HG02763 (cell line): ENCODE results near the gene TAF11L5.
"Not testable (repeated sequence)": the region's sequence is repeated elsewhere in the genome, so short reads cannot be mapped to it uniquely, and the experiment has no call there.

Experiments
- ATAC-seq: cut with Tn5 transposase; IDR thresholded peaks from one replicate; pipeline ENCODE4 v1.9.1; 2021; ENCODE audit warnings: mild to moderate bottlenecking, moderate library complexity; ENCODE audit not compliant: unreplicated experiment

TAF11L5 gene

GRCh38 chr5:17524935-17525334, at the start of gene TAF11L5:
TSS of gene TAF11L5 (plus strand) at chr5:17525235.
- ATAC-seq, result not testable (repeated sequence)

GRCh38 chr5:17477043-17477442, 48.0 kb upstream of the TAF11L5 start:
- ATAC-seq, result no peak

GRCh38 chr5:17477573-17478265, 47.3 kb upstream of the TAF11L5 start:
- no peak for ATAC-seq

GRCh38 chr5:17481378-17481777, 43.7 kb upstream of the TAF11L5 start:
- ATAC-seq, result no peak

GRCh38 chr5:17482790-17483189, 42.2 kb upstream of the TAF11L5 start:
- ATAC-seq, result no peak

- not testable (repeated sequence) for ATAC-seq
Measured at GRCh38 chr5:17486464-17487173, 38.4 kb upstream of the TAF11L5 start.

GRCh38 chr5:17487174-17487512, 37.9 kb upstream of the TAF11L5 start:
- no peak for ATAC-seq

GRCh38 chr5:17491257-17491656, 33.8 kb upstream of the TAF11L5 start:
- ATAC-seq, result not testable (repeated sequence)

- no peak for ATAC-seq
Measured at GRCh38 chr5:17492770-17493169, 32.3 kb upstream of the TAF11L5 start.

- ATAC-seq, result no peak
Measured at GRCh38 chr5:17497446-17497845, 27.6 kb upstream of the TAF11L5 start.

GRCh38 chr5:17497931-17498330, 27.1 kb upstream of the TAF11L5 start, which contains the start of gene TAF11L2:
TSS of gene TAF11L2 (plus strand) at chr5:17498231.
- ATAC-seq, result not testable (repeated sequence)

- no peak for ATAC-seq
Measured at GRCh38 chr5:17511775-17512325, 13.2 kb upstream of the TAF11L5 start.

- ATAC-seq, result not testable (repeated sequence)
Measured at GRCh38 chr5:17517526-17517925, 7.5 kb upstream of the TAF11L5 start.

GRCh38 chr5:17518067-17518466, 7.0 kb upstream of the TAF11L5 start, which contains the start of gene TAF11L3:
TSS of gene TAF11L3 (plus strand) at chr5:17518367.
- ATAC-seq, result not testable (repeated sequence)

- ATAC-seq, result not testable (repeated sequence)
Measured at GRCh38 chr5:17519508-17519907, 5.5 kb upstream of the TAF11L5 start.

GRCh38 chr5:17521501-17521900, 3.5 kb upstream of the TAF11L5 start, which contains the start of gene TAF11L4:
TSS of gene TAF11L4 (plus strand) at chr5:17521801.
- ATAC-seq, result not testable (repeated sequence)

- not testable (repeated sequence) for ATAC-seq
Measured at GRCh38 chr5:17526504-17526903, 1.5 kb downstream of the TAF11L5 start.

- not testable (repeated sequence) for ATAC-seq
Measured at GRCh38 chr5:17528369-17528768, 3.3 kb downstream of the TAF11L5 start, which contains the start of gene TAF11L6. TSS of gene TAF11L6 (plus strand) at chr5:17528669.
